ENCODE results near the gene NUDT4.
"Not testable (repeated sequence)": the region's sequence is repeated elsewhere in the genome, so short reads cannot be mapped to it uniquely, and the experiment has no call there.

Gene NUDT4

GRCh38 chr12:93399183-93399863, 21.6 kb downstream of the NUDT4 start:
- not testable (repeated sequence) for DNase-seq (ENCODE audit: low read depth in 1 of 2, low spot score in 1 of 2); H3K27me3 ChIP-seq (ENCODE audit: insufficient read depth, poor library complexity, severe bottlenecking); H3K4me3 ChIP-seq (replicated peaks; ENCODE audit: insufficient read depth, low read length); H3K27ac ChIP-seq (replicated peaks)

GRCh38 chr12:93402333-93403311, 24.9 kb downstream of the NUDT4 start:
- TF ChIP-seq SPI1 (IDR thresholded peaks at IDR 0.05; ENCODE audit: borderline replicate concordance, low read depth) (no peak), REST (IDR thresholded peaks at IDR 0.05; ENCODE audit: insufficient replicate concordance, low read depth) (no peak), POLR2AphosphoS5 (IDR thresholded peaks at IDR 0.05; ENCODE audit: low read depth) (no peak), CTCF (IDR thresholded peaks at IDR 0.05; ENCODE audit: insufficient read depth, low read length) (no peak), GABPA (IDR thresholded peaks at IDR 0.05; ENCODE audit: low read depth) (no peak)
- Histone ChIP-seq H3K27me3 (ENCODE audit: insufficient read depth, poor library complexity, severe bottlenecking) (no peaks in the 10 kb centered on the region), H3K27ac (replicated peaks) (no peak overlapping the region), H3K4me3 (replicated peaks; ENCODE audit: insufficient read depth, low read length) (no peak overlapping the region)
- no peak for DNase-seq (ENCODE audit: low read depth in 1 of 2, low spot score in 1 of 2)

GRCh38 chr12:93403988-93404803, 26.5 kb downstream of the NUDT4 start:
- no peak for DNase-seq (ENCODE audit: low read depth in 1 of 2, low spot score in 1 of 2)
- no peak overlapping the region for H3K27ac ChIP-seq (replicated peaks)

More at GRCh38 chr12:93403988-93404803, 26.5 kb downstream of the NUDT4 start:
- no peak for TF ChIP-seq POLR2AphosphoS5 (IDR thresholded peaks at IDR 0.05; ENCODE audit: low read depth)
- TF ChIP-seq SPI1 (IDR thresholded peaks at IDR 0.05; ENCODE audit: borderline replicate concordance, low read depth) = no peak
- no peak for TF ChIP-seq CTCF (IDR thresholded peaks at IDR 0.05; ENCODE audit: insufficient read depth, low read length)
- TF ChIP-seq REST (IDR thresholded peaks at IDR 0.05; ENCODE audit: insufficient replicate concordance, low read depth) = no peak
- no peak for TF ChIP-seq GABPA (IDR thresholded peaks at IDR 0.05; ENCODE audit: low read depth)
- H3K4me3 ChIP-seq (replicated peaks; ENCODE audit: insufficient read depth, low read length) = no peak overlapping the region
- no peaks in the 10 kb centered on the region for H3K27me3 ChIP-seq (ENCODE audit: insufficient read depth, poor library complexity, severe bottlenecking)
